Skeletal muscle tissue (tissue), 4 donors: ENCODE data around the gene CRYBB1. TPM values are rescaled to one million over a fixed set of nuclear protein-coding genes. Genes with fewer than 3 reads are reported as not detected.

Experiments
- H3K27ac ChIP-seq: one replicate; pipeline ENCODE4 v1.7.0; 2013; ENCODE audit warnings: mild to moderate bottlenecking, low read depth, low read length, inconsistent platforms
- H3K27me3 ChIP-seq, 3 donors: one replicate each; pipeline ENCODE4 v1.7.0; 2013; ENCODE audit warnings: low read length in 3 of 3; ENCODE audit not compliant: control insufficient read depth in 3 of 3, insufficient read depth in 3 of 3
- H3K36me3 ChIP-seq, 3 donors: one replicate each; pipeline ENCODE4 v1.7.0; 2013; ENCODE audit warnings: low read length in 3 of 3; ENCODE audit not compliant: control insufficient read depth in 3 of 3, insufficient read depth in 3 of 3
- H3K4me1 ChIP-seq, 3 donors: one replicate each; pipeline ENCODE4 v1.7.0; 2013; ENCODE audit warnings: low read length in 3 of 3, mild to moderate bottlenecking in 3 of 3; ENCODE audit not compliant: control insufficient read depth in 3 of 3, insufficient read depth in 3 of 3
- H3K4me3 ChIP-seq, 3 donors: one replicate each; pipeline ENCODE4 v1.7.0; 2013; ENCODE audit warnings: low read length in 3 of 3
- H3K9ac ChIP-seq, 3 donors: one replicate each; pipeline ENCODE4 v1.7.0; 2013; ENCODE audit warnings: low read length in 3 of 3, mild to moderate bottlenecking in 3 of 3, moderate library complexity in 2 of 3, low read depth in 1 of 3
- H3K9me3 ChIP-seq, 3 donors: one replicate each; pipeline ENCODE4 v1.7.0; 2013; ENCODE audit warnings: low read length in 3 of 3; ENCODE audit not compliant: control insufficient read depth in 3 of 3
- total RNA-seq: library from RNA; depleted of rRNA; stranded (reverse); fragments of >200 nt; gene quantifications from one replicate; pipeline ENCODE4 v1.2.3, GENCODE V29; 2014
- donor health status: Osteomylitis.

Gene CRYBB1
- total RNA-seq, 1 donor from 2014 or later: 1.0 TPM

DNA sequence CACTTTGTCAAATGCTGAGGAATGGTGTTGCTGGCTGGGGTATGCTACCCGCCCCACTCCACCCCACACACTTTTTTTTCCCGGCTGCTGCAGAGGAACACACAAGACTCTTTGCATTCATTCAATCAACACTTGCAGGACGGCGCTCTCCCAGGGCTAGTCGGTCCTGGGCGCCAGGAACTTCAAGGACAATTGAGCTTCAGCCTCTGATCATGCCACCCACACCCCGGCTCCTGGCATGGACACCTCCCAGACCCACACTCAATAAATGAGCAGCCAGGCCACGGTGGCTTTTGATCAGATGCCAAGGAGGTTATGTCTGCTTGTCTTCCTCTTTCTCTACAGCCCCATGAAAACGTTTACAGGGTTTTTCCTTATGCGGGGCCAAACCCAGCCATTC lies 47.7 kb downstream of the CRYBB1 start:
- peak overlapping the region; percentile 11 for H3K27ac ChIP-seq

DNA sequence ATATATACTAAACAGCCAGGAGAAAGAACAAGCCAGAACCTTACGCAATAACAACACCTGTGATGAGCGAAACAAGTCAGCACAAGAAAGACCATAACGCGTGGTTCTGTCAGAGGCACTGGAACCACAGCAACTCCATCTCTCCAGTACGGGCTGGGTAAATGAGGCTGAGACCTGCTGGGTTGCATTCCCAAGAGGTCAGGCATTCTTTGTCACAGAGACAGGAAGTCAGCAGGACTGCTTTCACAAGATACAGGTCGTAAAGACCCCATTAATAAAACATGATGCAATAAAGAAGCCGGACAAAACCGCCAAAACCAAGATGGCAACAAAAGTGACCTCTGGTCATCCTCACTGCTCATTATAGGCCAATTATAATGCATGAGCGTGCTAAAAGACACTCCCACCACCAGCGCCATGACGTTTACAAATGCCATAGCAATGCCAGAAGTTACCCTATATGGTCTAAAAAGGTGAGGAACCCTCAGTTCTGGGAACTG lies 49.6 kb downstream of the CRYBB1 start:
- peak overlapping the region in 2 of 3 donors; percentile 41 to 54 for H3K4me3 ChIP-seq
- H3K9me3 ChIP-seq: no peaks in the 10 kb centered on the region
- peak overlapping the region; percentile 85 for H3K27ac ChIP-seq
- peak overlapping the region in 1 of 3 donors; percentile 9 for H3K9ac ChIP-seq
- H3K36me3 ChIP-seq: peaks cover 3 to 9% (median 9%) of the 10 kb centered on the region in 3 donors
- no peaks in the 10 kb centered on the region for H3K27me3 ChIP-seq
- H3K4me1 ChIP-seq: peaks cover 19 to 58% (median 25%) of the 10 kb centered on the region in 3 donors

More for the DNA sequence above, 47.7 kb downstream of the CRYBB1 start:
- Histone ChIP-seq H3K36me3 (peaks cover under 1 to 3% (median 2%) of the 10 kb centered on the region in 3 donors), H3K4me3 (no peak overlapping the region), H3K9me3 (no peaks in the 10 kb centered on the region), H3K27me3 (no peaks in the 10 kb centered on the region), H3K9ac (peak overlapping the region in 1 of 3 donors; percentile 33), H3K4me1 (peaks cover 21 to 46% (median 36%) of the 10 kb centered on the region in 3 donors)

DNA sequence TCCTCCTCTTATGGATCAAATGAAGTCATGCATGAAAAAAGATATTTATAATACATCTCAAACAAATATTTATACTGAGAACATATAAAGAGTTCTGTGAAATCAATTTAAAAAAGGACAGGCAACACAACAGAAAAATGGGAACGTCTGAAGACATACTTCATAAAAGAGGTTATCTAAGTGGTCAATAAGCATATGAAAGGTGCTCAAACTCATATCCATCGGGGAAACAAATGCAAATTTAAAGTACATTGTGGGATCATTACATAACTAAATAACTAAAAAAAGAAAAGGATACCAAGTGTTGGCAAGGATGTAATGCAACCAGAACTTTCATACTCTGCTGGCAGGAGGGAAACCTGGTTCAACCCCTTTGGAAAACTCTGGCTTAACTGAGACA lies 50.2 kb downstream of the CRYBB1 start:
- no peaks in the 10 kb centered on the region for H3K27me3 ChIP-seq
- H3K27ac ChIP-seq: peak overlapping the region; percentile 85
- peak overlapping the region in 1 of 3 donors; percentile 26 for H3K9ac ChIP-seq
- no peaks in the 10 kb centered on the region for H3K9me3 ChIP-seq
- peak overlapping the region in 1 of 3 donors; percentile 31 for H3K4me3 ChIP-seq
- H3K4me1 ChIP-seq: peaks cover 19 to 62% (median 25%) of the 10 kb centered on the region in 3 donors
- peaks cover 3 to 9% (median 9%) of the 10 kb centered on the region in 3 donors for H3K36me3 ChIP-seq

- H3K9me3 ChIP-seq: no peaks in the 10 kb centered on the region
- H3K27me3 ChIP-seq: no peaks in the 10 kb centered on the region
- H3K36me3 ChIP-seq: peaks cover 3 to 9% (median 9%) of the 10 kb centered on the region in 3 donors
- H3K4me1 ChIP-seq: peaks cover 23 to 66% (median 31%) of the 10 kb centered on the region in 3 donors
- peak overlapping the region; percentile 85 for H3K27ac ChIP-seq
- peak overlapping the region in 1 of 3 donors; percentile 26 for H3K9ac ChIP-seq
- no peak overlapping the region for H3K4me3 ChIP-seq
Observed at GRCh38 chr22:26566994-26567393, 50.8 kb downstream of the CRYBB1 start.

DNA sequence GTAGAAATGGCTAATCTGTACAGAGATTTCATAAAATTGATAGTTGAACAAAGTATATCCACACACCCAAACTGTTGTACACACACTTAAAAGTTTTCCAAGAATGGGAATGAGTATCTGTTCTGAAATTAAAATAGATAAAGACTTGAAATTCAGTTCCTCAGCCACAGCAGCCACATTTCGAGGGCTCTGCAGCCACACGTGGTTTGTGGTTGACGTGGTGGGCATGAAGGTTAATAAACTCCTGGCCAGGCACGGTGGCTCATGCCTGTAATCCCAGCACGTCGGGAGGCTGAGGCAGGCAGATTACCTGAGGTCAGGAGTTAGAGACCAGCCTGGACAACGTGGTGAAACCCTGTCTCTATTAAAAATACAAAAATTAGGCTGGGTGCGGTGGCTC lies 51.9 kb downstream of the CRYBB1 start:
- H3K36me3 ChIP-seq: peaks cover 3 to 9% (median 9%) of the 10 kb centered on the region in 3 donors
- no peaks in the 10 kb centered on the region for H3K9me3 ChIP-seq
- H3K4me1 ChIP-seq: peaks cover 28 to 62% (median 37%) of the 10 kb centered on the region in 3 donors
- no peak overlapping the region for H3K4me3 ChIP-seq
- no peak overlapping the region for H3K27ac ChIP-seq
- H3K27me3 ChIP-seq: no peaks in the 10 kb centered on the region
- H3K9ac ChIP-seq: no peak overlapping the region

GRCh38 chr22:26565181-26565580 lies 52.6 kb downstream of the CRYBB1 start:
- no peaks in the 10 kb centered on the region for H3K27me3 ChIP-seq
- H3K36me3 ChIP-seq: peaks cover 3 to 9% (median 9%) of the 10 kb centered on the region in 3 donors
- no peak overlapping the region for H3K4me3 ChIP-seq
- H3K9ac ChIP-seq: peak overlapping the region in 1 of 3 donors; percentile 11
- H3K9me3 ChIP-seq: no peaks in the 10 kb centered on the region
- no peak overlapping the region for H3K27ac ChIP-seq
- H3K4me1 ChIP-seq: peaks cover 25 to 59% (median 32%) of the 10 kb centered on the region in 3 donors

DNA sequence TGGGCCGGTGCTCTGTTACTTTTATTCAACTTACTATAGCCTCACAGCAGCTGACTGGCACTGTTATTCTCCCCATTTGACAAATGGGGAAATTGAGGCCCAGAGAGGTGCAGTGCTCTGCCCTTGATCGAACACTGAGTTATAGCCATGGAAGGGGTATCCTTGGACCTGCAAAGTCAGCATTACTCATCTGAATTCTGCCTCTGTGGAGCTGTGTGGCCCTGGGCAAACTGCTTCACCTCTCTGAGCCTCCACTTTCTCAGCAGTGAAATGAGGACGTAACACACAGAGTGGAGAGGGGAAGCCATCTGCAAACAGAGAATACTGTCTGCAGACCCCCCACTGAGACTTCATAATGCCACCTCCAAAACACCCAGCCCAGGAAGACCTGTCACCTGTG lies 53.2 kb downstream of the CRYBB1 start:
- no peaks in the 10 kb centered on the region for H3K27me3 ChIP-seq
- H3K4me3 ChIP-seq: no peak overlapping the region
- no peak overlapping the region for H3K9ac ChIP-seq
- peaks cover 3 to 9% (median 9%) of the 10 kb centered on the region in 3 donors for H3K36me3 ChIP-seq
- peaks cover 30 to 62% (median 36%) of the 10 kb centered on the region in 3 donors for H3K4me1 ChIP-seq
- H3K9me3 ChIP-seq: no peaks in the 10 kb centered on the region
- H3K27ac ChIP-seq: no peak overlapping the region

- Histone ChIP-seq H3K4me1 (peaks cover 34 to 67% (median 40%) of the 10 kb centered on the region in 3 donors), H3K36me3 (peaks cover 3 to 9% (median 9%) of the 10 kb centered on the region in 3 donors), H3K27ac (no peak overlapping the region), H3K9ac (peak overlapping the region in 1 of 3 donors; percentile 25), H3K4me3 (no peak overlapping the region), H3K9me3 (no peaks in the 10 kb centered on the region), H3K27me3 (no peaks in the 10 kb centered on the region)
Observed at GRCh38 chr22:26564181-26564580, 53.6 kb downstream of the CRYBB1 start.

GRCh38 chr22:26563022-26563421 lies 54.8 kb downstream of the CRYBB1 start:
- Histone ChIP-seq H3K9me3 (no peaks in the 10 kb centered on the region), H3K9ac (no peak overlapping the region), H3K27me3 (no peaks in the 10 kb centered on the region), H3K27ac (no peak overlapping the region), H3K4me3 (no peak overlapping the region), H3K4me1 (peaks cover 33 to 71% (median 38%) of the 10 kb centered on the region in 3 donors), H3K36me3 (peaks cover 3 to 9% (median 9%) of the 10 kb centered on the region in 3 donors)

GRCh38 chr22:26561756-26562417 lies 55.9 kb downstream of the CRYBB1 start:
- Histone ChIP-seq H3K36me3 (peaks cover 3 to 9% (median 9%) of the 10 kb centered on the region in 3 donors), H3K4me1 (peaks cover 34 to 68% (median 37%) of the 10 kb centered on the region in 3 donors), H3K9me3 (no peaks in the 10 kb centered on the region), H3K4me3 (peak overlapping the region in 2 of 3 donors; percentile 39 to 60), H3K27me3 (no peaks in the 10 kb centered on the region), H3K9ac (peak overlapping the region in 2 of 3 donors; percentile 29 to 77), H3K27ac (peak overlapping the region; percentile 77)
